IMR-90 (cell line): ENCODE data around the gene NR2F1. TPM values are rescaled to one million over a fixed set of nuclear protein-coding genes. Genes with fewer than 3 reads are reported as not detected.
A peak's percentile ranks its signal among the peaks of the same experiment; 100 is the strongest.

Experiments
- ATAC-seq: fragments of 200-7000 bp; cut with Tn5 transposase; 2 replicates; pipeline ENCODE4 v1.9.1; 2020; ENCODE audit warnings: low read depth, mild to moderate bottlenecking, moderate library complexity
- BruUV-seq: library from RNA; stranded (reverse); fragments of 400-500 nt; replicated peaks from 2 replicates; lab custom pipeline; 2021; lab: Mats Ljungman, UMichigan
- CTCF ChIA-PET: fragments of 300-600 bp; formaldehyde crosslinking; extraction: SDS; loops from one replicate; lab custom pipeline; 2021; ENCODE audit warnings: antibody characterized with exemption; lab: Yijun Ruan, JAX
- POLR2A ChIA-PET: fragments of 300-600 bp; sonication (Branson Sonifier 250); formaldehyde crosslinking; loops from one replicate; lab custom pipeline; 2022; ENCODE audit warnings: antibody characterized with exemption; ENCODE audit not compliant: unreplicated experiment; lab: Charles Lee
- DNase-seq: peaks from one replicate; pipeline ENCODE4 v3.0.0; 2013
- H2AFZ ChIP-seq: replicated peaks from 2 replicates; pipeline ENCODE3; 2013; ENCODE audit warnings: low read length, mild to moderate bottlenecking; ENCODE audit not compliant: poor library complexity
- H2AK5ac ChIP-seq: 2 replicates; pipeline ENCODE4 v1.6.1; 2013; ENCODE audit warnings: low read depth, low read length, inconsistent platforms
- H2AK9ac ChIP-seq: replicated peaks from 2 replicates; pipeline ENCODE3; 2013; ENCODE audit warnings: mild to moderate bottlenecking, low read depth, low read length, moderate library complexity; ENCODE audit not compliant: poor library complexity
- H2BK120ac ChIP-seq: 2 replicates; pipeline ENCODE4 v1.6.1; 2013; ENCODE audit warnings: low read depth, low read length, inconsistent platforms
- H2BK15ac ChIP-seq: 3 replicates; pipeline ENCODE4 v1.6.1; 2013; ENCODE audit warnings: low read depth, low read length, inconsistent platforms
- H2BK20ac ChIP-seq: 2 replicates; pipeline ENCODE4 v1.6.1; 2013; ENCODE audit warnings: low read depth, mild to moderate bottlenecking, inconsistent platforms, low read length, moderate library complexity
- H2BK5ac ChIP-seq: 2 replicates; pipeline ENCODE4 v1.6.1; 2013; ENCODE audit warnings: mild to moderate bottlenecking, low read depth, low read length, inconsistent platforms; ENCODE audit not compliant: poor library complexity, severe bottlenecking
- H3K14ac ChIP-seq: replicated peaks from 2 replicates; pipeline ENCODE4 v1.6.1; 2013; ENCODE audit warnings: low read depth, low read length, inconsistent platforms
- H3K18ac ChIP-seq: 2 replicates; pipeline ENCODE4 v1.6.1; 2013; ENCODE audit warnings: low read depth, low read length, control low read depth
- H3K23ac ChIP-seq: 2 replicates; pipeline ENCODE4 v1.6.1; 2013; ENCODE audit warnings: low read depth, low read length, inconsistent platforms
- H3K27ac ChIP-seq: 2 replicates; pipeline ENCODE4 v1.5.1; 2013; ENCODE audit warnings: mild to moderate bottlenecking, control low read depth, low read length; ENCODE audit not compliant: insufficient read depth
- H3K27me3 ChIP-seq: 2 replicates; pipeline ENCODE4 v1.6.1; 2013; ENCODE audit warnings: low read length; ENCODE audit not compliant: control insufficient read depth, insufficient read depth
- H3K36me3 ChIP-seq: 2 replicates; pipeline ENCODE4 v1.6.1; 2013; ENCODE audit warnings: low read length, mixed read lengths; ENCODE audit not compliant: control insufficient read depth, insufficient read depth
- H3K4ac ChIP-seq: 2 replicates; pipeline ENCODE4 v1.6.1; 2013; ENCODE audit warnings: low read depth, low read length, inconsistent platforms
- H3K4me1 ChIP-seq: 2 replicates; pipeline ENCODE4 v1.6.1; 2013; ENCODE audit warnings: low read length, mixed read lengths; ENCODE audit not compliant: control insufficient read depth, insufficient read depth
- H3K4me2 ChIP-seq: 2 replicates; pipeline ENCODE4 v1.6.1; 2013; ENCODE audit warnings: low read depth, mild to moderate bottlenecking, control low read depth, low read length, moderate library complexity
- H3K4me3 ChIP-seq: 2 replicates; pipeline ENCODE4 v1.5.1; 2013; ENCODE audit warnings: low read depth, mild to moderate bottlenecking, control low read depth, low read length, moderate library complexity; ENCODE audit not compliant: insufficient read depth
- H3K56ac ChIP-seq: 2 replicates; pipeline ENCODE4 v1.6.1; 2013; ENCODE audit warnings: low read length, inconsistent platforms; ENCODE audit not compliant: insufficient read depth; ENCODE audit errors: extremely low read depth
- H3K79me1 ChIP-seq, 2 experiments: 2 replicates each; pipeline ENCODE4 v1.6.1; 2013; ENCODE audit warnings: low read length in 2 of 2, inconsistent platforms in 1 of 2, low read depth in 1 of 2
- H3K9ac ChIP-seq: 2 replicates; pipeline ENCODE4 v1.6.1; 2013; ENCODE audit warnings: low read depth, low read length, control low read depth
- H3K9me1 ChIP-seq: 2 replicates; pipeline ENCODE4 v1.6.1; 2013; ENCODE audit warnings: low read length, inconsistent platforms; ENCODE audit not compliant: insufficient read depth
- H3K9me3 ChIP-seq: 2 replicates; pipeline ENCODE4 v1.6.1; 2013; ENCODE audit warnings: low read length; ENCODE audit not compliant: control insufficient read depth, insufficient read depth
- H4K20me1 ChIP-seq: 2 replicates; pipeline ENCODE4 v1.6.1; 2013; ENCODE audit warnings: low read length, inconsistent platforms; ENCODE audit not compliant: insufficient read depth
- H4K5ac ChIP-seq: 2 replicates; pipeline ENCODE4 v1.6.1; 2013; ENCODE audit warnings: mild to moderate bottlenecking, low read depth, low read length, control low read depth
- H4K8ac ChIP-seq, 2 experiments: 2 replicates each; pipeline ENCODE4 v1.6.1; 2013; ENCODE audit warnings: low read depth in 2 of 2, low read length in 2 of 2, control low read depth in 1 of 2, inconsistent platforms in 1 of 2
- H4K91ac ChIP-seq: 2 replicates; pipeline ENCODE4 v1.6.1; 2013; ENCODE audit warnings: low read depth, low read length, inconsistent platforms; ENCODE audit not compliant: insufficient read depth
- CEBPB ChIP-seq: IDR thresholded peaks from 2 replicates; pipeline ENCODE4 v1.6.1; 2012; ENCODE audit warnings: low read depth, low read length, improper control_type of control experiment
- CTCF ChIP-seq: conservative IDR thresholded peaks from 2 replicates; pipeline ENCODE4 v1.5.1; 2012; ENCODE audit warnings: mild to moderate bottlenecking, low read depth, low read length, improper control_type of control experiment
- ELK1 ChIP-seq: fragments of 150-350 bp; IDR thresholded peaks from 2 replicates; pipeline ENCODE4 v1.6.1; 2016; ENCODE audit warnings: low read depth, mild to moderate bottlenecking, low read length, moderate library complexity, borderline replicate concordance
- MAZ ChIP-seq: IDR thresholded peaks from 2 replicates; pipeline ENCODE4 v1.6.1; 2012; ENCODE audit warnings: low read depth, mild to moderate bottlenecking, low read length, improper control_type of control experiment, moderate library complexity, borderline replicate concordance
- RAD21 ChIP-seq: IDR thresholded peaks from 2 replicates; pipeline ENCODE4 v1.6.1; 2012; ENCODE audit warnings: low read length, improper control_type of control experiment
- RCOR1 ChIP-seq: IDR thresholded peaks from 2 replicates; pipeline ENCODE4 v1.6.1; 2012; ENCODE audit warnings: mild to moderate bottlenecking, low read length, improper control_type of control experiment; ENCODE audit not compliant: insufficient replicate concordance
- SMC3 ChIP-seq: fragments of 150-350 bp; IDR thresholded peaks from 2 replicates; pipeline ENCODE4 v1.6.1; 2016; ENCODE audit warnings: low read depth, mild to moderate bottlenecking, antibody characterized with exemption, low read length, moderate library complexity
- WGBS, 2 experiments: methylation state at CpG; one replicate each; pipeline versions ENCODE4 v1.1.5 to v1.1.7; 2013; ENCODE audit warnings: missing lambda C conversion rate in 2 of 2; ENCODE audit not compliant: insufficient read length in 1 of 2; ENCODE audit errors: extremely low coverage in 2 of 2; 5-methylcytosine and 5-hydroxymethylcytosine counted together
- dilution Hi-C: fragments of 300-500 bp; cut with HindIII; formaldehyde crosslinking; loops from one replicate; pipeline ENCODE4 v1.14.3; 2018; ENCODE audit warnings: low sequenced_read_pairs; ENCODE audit not compliant: unreplicated experiment
- in situ Hi-C: fragments of 300-500 bp; cut with MboI; formaldehyde crosslinking; loops from 3 replicates; pipeline ENCODE4 v1.14.3; 2019; ENCODE audit warnings: low sequenced_read_pairs, inconsistent platforms, mixed read lengths
- intact Hi-C: fragments of 100-400 bp; cut with micrococcal nuclease; formaldehyde crosslinking; loops from 2 replicates; pipeline ENCODE4 v1.10.0; 2022
- polyA plus RNA-seq, 3 experiments: library from polyadenylated mRNA; depleted of rRNA; stranded (reverse); fragments of >200 nt; gene quantifications; 2 replicates each; pipeline ENCODE4 v1.2.3, GENCODE V29; 2012; ENCODE audit warnings: low replicate concordance in 1 of 3
- total RNA-seq: library from RNA; depleted of rRNA; stranded (reverse); fragments of >200 nt; gene quantifications from 2 replicates; pipeline ENCODE4 v1.2.3, GENCODE V29; 2012

NR2F1 gene
- total and polyA plus RNA-seq, 2 of the 4 experiments (the other 2 are of a cell fraction), result 19.0 to 160 TPM

GRCh38 chr5:93593476-93594131 is 10.6 kb downstream of the NR2F1 start:
- DNase-seq (no peak), ATAC-seq (no peak)
- dilution Hi-C loops (no loop called here), in situ Hi-C loops (loop anchor here (25.0 kb wide), 2 partner anchors 681 to 1281 kb away; no protein-coding TSS in a partner anchor), intact Hi-C loops (loop anchor here (5.0 kb wide), 1 partner anchor 1951 kb away; no protein-coding TSS in a partner anchor)
- Histone ChIP-seq H3K23ac (peak overlapping the region; percentile 10; the same call in 1 of the 2 replicates), H2AK9ac (no peak overlapping the region), H3K4me3 (peak overlapping the region; percentile 1; the same call in 1 of the 2 replicates), H3K14ac (peak overlapping the region; percentile 2), H3K36me3 (peaks cover 50% of the 10 kb centered on the region), H4K91ac (peak overlapping the region; percentile 20; the same call in 1 of the 2 replicates), H2BK120ac (0 out of 2 replicates have a peak overlapping the region, but pooled peaks have one; percentile 8), H3K4me1 (peaks cover 31% of the 10 kb centered on the region), H3K56ac (no peak overlapping the region), H2BK15ac (no peak overlapping the region), H4K8ac (peak overlapping the region; percentile 30 to 73), H3K9me1 (peaks cover 11% of the 10 kb centered on the region; the same call in 1 of the 2 replicates), H2AK5ac (peak overlapping the region; percentile 20; the same call in 1 of the 2 replicates), H3K4ac (peak overlapping the region; percentile 12), H3K27me3 (no peaks in the 10 kb centered on the region), H4K20me1 (peaks cover 11% of the 10 kb centered on the region), H2AFZ (peak overlapping the region; percentile 75), H3K9me3 (no peaks in the 10 kb centered on the region), H4K5ac (peak overlapping the region; percentile 16), H2BK20ac (no peak overlapping the region), H3K27ac (peak overlapping the region; percentile 19), H3K18ac (peak overlapping the region; percentile 6; the same call in 1 of the 2 replicates), H3K79me1 (peaks cover 5 to 33% of the 10 kb centered on the region in 2 experiments; a peak in 2 of 4 replicates), H2BK5ac (peak overlapping the region; percentile 7), H3K4me2 (peak overlapping the region; percentile 82), H3K9ac (peak overlapping the region; percentile 60)
- no peak for TF ChIP-seq RAD21
- no peak for TF ChIP-seq SMC3
- TF ChIP-seq ELK1, result no peak
- TF ChIP-seq CEBPB, result no peak
- TF ChIP-seq MAZ, result no peak
- TF ChIP-seq CTCF, result no peak
- TF ChIP-seq RCOR1, result no peak
- ChIA-PET CTCF (interaction anchor here (0.6 kb wide), 1 partner anchor 237 kb away, joined by 4 read pairs; no protein-coding TSS in a partner anchor), POLR2A (no interaction called here)
- 36% methylated on average over 15 of the region's 30 CpGs; no CpG with 5 or more reads in 1 of the 2 experiments for WGBS, 2 experiments
- TSS peak; percentile 95 for BruUV-seq
